ENCODE measurements around the gene PRADC1.
"Not testable (repeated sequence)": the region's sequence is repeated elsewhere in the genome, so short reads cannot be mapped to it uniquely, and the experiment has no call there.

The PRADC1 gene

GRCh38 chr2:73200281-73200680 is 32.8 kb downstream of the PRADC1 start:
- DNase-seq, result not testable (repeated sequence)

GRCh38 chr2:73197579-73197978 is 35.5 kb downstream of the PRADC1 start:
- DNase-seq, result no peak

DNA sequence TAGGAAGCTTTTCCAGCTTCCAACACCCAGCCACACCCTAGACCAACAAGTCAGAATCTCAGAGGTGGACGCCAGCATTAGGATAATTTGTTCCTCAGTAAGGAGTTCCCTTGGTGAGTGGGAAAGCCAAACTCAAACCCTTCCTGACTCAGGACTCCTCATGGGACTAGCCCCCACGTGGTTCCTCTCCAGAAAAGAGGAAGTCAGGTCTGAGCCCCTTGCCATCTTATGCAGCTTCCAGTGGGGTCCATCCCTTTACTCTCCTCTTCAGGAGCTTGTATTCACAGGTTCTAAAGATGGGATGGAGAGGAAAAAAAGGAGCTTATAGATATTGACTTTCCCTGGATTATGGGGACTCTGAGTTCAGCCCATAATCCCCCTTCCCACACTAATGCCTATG is 45.5 kb downstream of the PRADC1 start:
- no peak for DNase-seq

- DNase-seq, result no peak
These were observed 47.1 kb downstream of the PRADC1 start for GRCh38 chr2:73185965-73186364.

Measured in DMS153 (cell line).